ENCODE measurements around the gene CTSS. TPM values are rescaled to one million over a fixed set of nuclear protein-coding genes. Genes with fewer than 3 reads are reported as not detected.

The CTSS gene
- total RNA-seq, 1 experiment from 2014 or later = 0.57 TPM

DNA sequence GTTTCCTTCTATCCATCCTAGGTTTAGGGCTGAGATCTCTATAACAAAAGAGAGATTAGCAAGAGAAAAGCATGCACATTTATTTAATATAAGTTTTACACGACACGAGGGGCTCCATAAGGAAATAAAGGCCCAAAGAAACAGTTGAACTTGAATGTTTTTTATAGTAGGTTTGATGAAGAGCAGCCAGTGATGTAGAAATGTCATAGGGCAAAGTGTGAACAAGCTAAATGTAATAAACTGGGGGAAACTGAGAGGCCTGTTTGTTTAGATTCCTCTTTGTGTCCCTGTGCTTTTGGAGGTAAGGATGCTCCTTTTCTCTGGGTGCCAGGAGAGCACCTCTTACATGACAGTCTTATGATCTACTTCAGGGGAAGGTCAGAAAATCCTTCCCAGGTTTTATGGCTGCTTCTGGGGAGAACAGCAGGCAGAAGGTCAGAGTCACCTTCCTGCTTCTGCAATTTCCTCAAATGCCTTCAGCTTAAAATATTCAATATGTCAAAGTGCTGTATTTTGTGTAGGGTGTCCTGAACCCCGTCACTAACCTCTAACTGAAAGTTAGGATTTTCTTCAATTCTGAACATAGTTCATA lies 35.4 kb downstream of the CTSS start:
- Histone ChIP-seq H3K4me3 (replicated peaks in 1 of 2; ENCODE audit: low read depth in 1 of 2, low read length in 2 of 2) (no peak overlapping the region), H3K9me2 (ENCODE audit: insufficient read depth) (no peaks in the 10 kb centered on the region), H3K9ac (ENCODE audit: low read length) (no peak overlapping the region), H3K27ac (ENCODE audit: low read depth, low read length) (no peak overlapping the region), H2AFZ (ENCODE audit: low read depth, low read length, poor library complexity, severe bottlenecking) (no peak overlapping the region), H3K36me3 (ENCODE audit: control insufficient read depth in 1 of 2, insufficient read depth in 2 of 2, low read length in 2 of 2) (no peaks in the 10 kb centered on the region), H3K79me2 (ENCODE audit: insufficient read depth, low read length) (no peaks in the 10 kb centered on the region), H3K9me3 (ENCODE audit: control insufficient read depth in 1 of 2, insufficient read depth in 1 of 2, low read depth in 1 of 2, low read length in 2 of 2) (no peaks in the 10 kb centered on the region), H3K27me3 (ENCODE audit: insufficient read depth, low read length) (no peaks in the 10 kb centered on the region), H4K20me1 (ENCODE audit: insufficient read depth) (no peaks in the 10 kb centered on the region), H3K4me2 (ENCODE audit: low read length) (no peak overlapping the region), H3K4me1 (ENCODE audit: control insufficient read depth in 1 of 2, insufficient read depth in 2 of 2, low read length in 2 of 2) (no peaks in the 10 kb centered on the region)
- ATAC-seq (no peak), DNase-seq (ENCODE audit: low read depth, low spot score) (no peak)
- CTCF ChIA-PET = no interaction called here
- POLR2A ChIA-PET = no interaction called here
- RAD21 ChIA-PET (ENCODE audit: low non-redundant PET in 1 of 2, low total read pairs in 2 of 2, uncharacterized antibody in 2 of 2, unreplicated experiment in 2 of 2) = no interaction called here
- no TSS peak for BruUV-seq (replicated peaks)
- intact Hi-C loops (cut with micrococcal nuclease) = no loop called here
- TF ChIP-seq, protein P1, sequence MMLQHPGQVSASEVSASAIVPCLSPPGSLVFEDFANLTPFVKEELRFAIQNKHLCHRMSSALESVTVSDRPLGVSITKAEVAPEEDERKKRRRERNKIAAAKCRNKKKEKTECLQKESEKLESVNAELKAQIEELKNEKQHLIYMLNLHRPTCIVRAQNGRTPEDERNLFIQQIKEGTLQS (IDR thresholded peaks at IDR 0.05) = no peak
- TF ChIP-seq POLR2A (IDR thresholded peaks at IDR 0.05; ENCODE audit: borderline replicate concordance, extremely low read depth, insufficient read depth, insufficient read length) = no peak
- no peak for TF ChIP-seq CEBPB (IDR thresholded peaks at IDR 0.05; ENCODE audit: low read depth)
- no peak for TF ChIP-seq CTCF (IDR thresholded peaks at IDR 0.05 in 2 of 3, conservative IDR thresholded peaks at IDR 0.05 in 1 of 3; ENCODE audit: borderline replicate concordance in 1 of 3, insufficient read depth in 1 of 3, low read depth in 2 of 3, low read length in 2 of 3)
- TF ChIP-seq MAX (IDR thresholded peaks at IDR 0.05) = no peak
- no peak for TF ChIP-seq ELF1 (IDR thresholded peaks at IDR 0.05; ENCODE audit: borderline replicate concordance, low read depth)
- TF ChIP-seq ZNF274 (IDR thresholded peaks at IDR 0.05; ENCODE audit: low read depth, low read length) = no peak
- TF ChIP-seq ZBTB33 (IDR thresholded peaks at IDR 0.05; ENCODE audit: extremely low read depth, insufficient replicate concordance, low read length) = no peak
- TF ChIP-seq JUND (IDR thresholded peaks at IDR 0.05) = no peak
- no peak for TF ChIP-seq SP1 (IDR thresholded peaks at IDR 0.05; ENCODE audit: low read depth)
- no peak for TF ChIP-seq RAD21 (IDR thresholded peaks at IDR 0.05; ENCODE audit: low read depth)
- no peak for TF ChIP-seq ZFX (IDR thresholded peaks at IDR 0.05)
- no peak for TF ChIP-seq TCF7L2 (IDR thresholded peaks at IDR 0.05; ENCODE audit: borderline replicate concordance, extremely low read depth, insufficient read depth, insufficient read length)
- no peak for TF ChIP-seq YY1 (IDR thresholded peaks at IDR 0.05; ENCODE audit: extremely low read depth, insufficient replicate concordance, low read depth, low read length)
- no peak for TF ChIP-seq POLR2AphosphoS5 (IDR thresholded peaks at IDR 0.05; ENCODE audit: low read depth, low read length)
- no peak for TF ChIP-seq CBX3 (IDR thresholded peaks at IDR 0.05; ENCODE audit: low read depth)
